ENCODE measurements around the gene TTC5. TPM values are rescaled to one million over a fixed set of nuclear protein-coding genes. Genes with fewer than 3 reads are reported as not detected.
"Not testable (repeated sequence)": the region's sequence is repeated elsewhere in the genome, so short reads cannot be mapped to it uniquely, and the experiment has no call there.

The TTC5 gene
- total RNA-seq, 2 experiments from 2014 or later = 17.9 to 21.0 TPM

- intact Hi-C loops (cut with micrococcal nuclease; ENCODE audit: unreplicated experiment) = no loop called here
- DNase-seq (ENCODE audit: low spot score) = no peak
- ChIA-PET POLR2A (no interaction called here), CTCF (ENCODE audit: unreplicated experiment) (no interaction called here)
- no peak overlapping the region for H3K4me3 ChIP-seq (ENCODE audit: low read depth, low read length, poor library complexity, severe bottlenecking)
- H3K9me2 ChIP-seq (ENCODE audit: insufficient read depth, low read length) = no peaks in the 10 kb centered on the region
- BruUV-seq (replicated peaks) = no TSS peak
- no peak for TF ChIP-seq CTCF (conservative IDR thresholded peaks at IDR 0.05; ENCODE audit: low read length)
- TF ChIP-seq EZH2phosphoT487 (IDR thresholded peaks at IDR 0.05; ENCODE audit: borderline replicate concordance, low read depth, low read length) = no peak
- no peaks in the 10 kb centered on the region for H3K4me1 ChIP-seq (ENCODE audit: insufficient read depth, low read length, poor library complexity, severe bottlenecking)
- H3K9me3 ChIP-seq (ENCODE audit: low read length) = peaks cover 21% of the 10 kb centered on the region; the same call in 1 of the 2 replicates
- H3K36me3 ChIP-seq (ENCODE audit: insufficient read depth, low read length) = no peaks in the 10 kb centered on the region; the same call in 1 of the 2 replicates
- H3K27ac ChIP-seq (ENCODE audit: low read depth, low read length, poor library complexity, severe bottlenecking) = no peak overlapping the region
- H2AFZ ChIP-seq (ENCODE audit: low read length) = no peak overlapping the region
- no peak overlapping the region for H3K4me2 ChIP-seq (ENCODE audit: low read length)
- no peaks in the 10 kb centered on the region for H4K20me1 ChIP-seq (ENCODE audit: insufficient read depth, low read length)
- H3K79me2 ChIP-seq (ENCODE audit: insufficient read depth, low read depth, low read length) = no peaks in the 10 kb centered on the region
These were observed 28.3 kb downstream of the TTC5 start for GRCh38 chr14:20277409-20277808.

- no TSS peak for BruUV-seq (replicated peaks)
These were observed 31.7 kb downstream of the TTC5 start for GRCh38 chr14:20274062-20274461.

GRCh38 chr14:20264361-20264760 lies 41.4 kb downstream of the TTC5 start:
- H3K79me2 ChIP-seq (ENCODE audit: insufficient read depth, low read depth, low read length); H2AFZ ChIP-seq (ENCODE audit: low read length); H3K36me3 ChIP-seq (ENCODE audit: insufficient read depth, low read length); H3K9me3 ChIP-seq (ENCODE audit: low read length); H3K9me2 ChIP-seq (ENCODE audit: insufficient read depth, low read length); H3K27ac ChIP-seq (ENCODE audit: low read depth, low read length, poor library complexity, severe bottlenecking); POLR2A ChIA-PET; BruUV-seq (replicated peaks); H3K4me1 ChIP-seq (ENCODE audit: insufficient read depth, low read length, poor library complexity, severe bottlenecking); DNase-seq (ENCODE audit: low spot score); H3K4me3 ChIP-seq (ENCODE audit: low read depth, low read length, poor library complexity, severe bottlenecking); intact Hi-C loops (cut with micrococcal nuclease; ENCODE audit: unreplicated experiment); H3K4me2 ChIP-seq (ENCODE audit: low read length); CTCF ChIA-PET (ENCODE audit: unreplicated experiment); H4K20me1 ChIP-seq (ENCODE audit: insufficient read depth, low read length): not testable (repeated sequence)

More at GRCh38 chr14:20274062-20274461, 31.7 kb downstream of the TTC5 start:
- Histone ChIP-seq H3K27ac (ENCODE audit: low read depth, low read length, poor library complexity, severe bottlenecking) (no peak overlapping the region), H3K9me2 (ENCODE audit: insufficient read depth, low read length) (no peaks in the 10 kb centered on the region), H3K79me2 (ENCODE audit: insufficient read depth, low read depth, low read length) (no peaks in the 10 kb centered on the region), H4K20me1 (ENCODE audit: insufficient read depth, low read length) (no peaks in the 10 kb centered on the region), H2AFZ (ENCODE audit: low read length) (no peak overlapping the region), H3K9me3 (ENCODE audit: low read length) (peaks cover 30% of the 10 kb centered on the region; the same call in 1 of the 2 replicates), H3K4me3 (ENCODE audit: low read depth, low read length, poor library complexity, severe bottlenecking) (no peak overlapping the region), H3K36me3 (ENCODE audit: insufficient read depth, low read length) (no peaks in the 10 kb centered on the region; the same call in 1 of the 2 replicates), H3K4me1 (ENCODE audit: insufficient read depth, low read length, poor library complexity, severe bottlenecking) (no peaks in the 10 kb centered on the region), H3K4me2 (ENCODE audit: low read length) (no peak overlapping the region)
- intact Hi-C loops (cut with micrococcal nuclease; ENCODE audit: unreplicated experiment) = no loop called here
- no peak for DNase-seq (ENCODE audit: low spot score)
- ChIA-PET CTCF (ENCODE audit: unreplicated experiment) (no interaction called here), POLR2A (no interaction called here)
- no peak for TF ChIP-seq CTCF (conservative IDR thresholded peaks at IDR 0.05; ENCODE audit: low read length)
- no peak for TF ChIP-seq EZH2phosphoT487 (IDR thresholded peaks at IDR 0.05; ENCODE audit: borderline replicate concordance, low read depth, low read length)
